ENCODE data around the gene KAZN.

Gene KAZN

GRCh38 chr1:14994841-14995437 is 396.5 kb downstream of the KAZN start:
- no peak for DNase-seq

- no peak for DNase-seq
These were observed 397.9 kb downstream of the KAZN start for GRCh38 chr1:14996133-14997050.

- no peak for DNase-seq
These were observed 399.3 kb downstream of the KAZN start for GRCh38 chr1:14997646-14998276.

- no peak for DNase-seq
These were observed 401.0 kb downstream of the KAZN start for GRCh38 chr1:14999441-14999840.

- no peak for DNase-seq
These were observed 401.5 kb downstream of the KAZN start for GRCh38 chr1:15000030-15000429.

GRCh38 chr1:15000671-15001070 is 402.2 kb downstream of the KAZN start:
- DNase-seq, result no peak

- no peak for DNase-seq
These were observed 402.9 kb downstream of the KAZN start for GRCh38 chr1:15001317-15001915.

GRCh38 chr1:15002325-15002724 is 403.8 kb downstream of the KAZN start:
- DNase-seq, result no peak

GRCh38 chr1:15004396-15004795 is 405.9 kb downstream of the KAZN start:
- no peak for DNase-seq

GRCh38 chr1:15005116-15005515 is 406.6 kb downstream of the KAZN start:
- DNase-seq, result no peak

GRCh38 chr1:15007368-15007767 is 408.9 kb downstream of the KAZN start:
- no peak for DNase-seq

- DNase-seq, result no peak
These were observed 409.4 kb downstream of the KAZN start for GRCh38 chr1:15007842-15008241.

GRCh38 chr1:15008783-15009729 is 410.6 kb downstream of the KAZN start:
- no peak for DNase-seq

GRCh38 chr1:15011160-15011559 is 412.7 kb downstream of the KAZN start:
- no peak for DNase-seq

GRCh38 chr1:15011661-15012060 is 413.2 kb downstream of the KAZN start:
- DNase-seq, result no peak

GRCh38 chr1:15012822-15013221 is 414.3 kb downstream of the KAZN start:
- DNase-seq, result no peak

GRCh38 chr1:15013767-15014166 is 415.3 kb downstream of the KAZN start:
- no peak for DNase-seq

- DNase-seq, result no peak
These were observed 416.0 kb downstream of the KAZN start for GRCh38 chr1:15014516-15014915.

- no peak for DNase-seq
These were observed 417.5 kb downstream of the KAZN start for GRCh38 chr1:15016001-15016400.

GRCh38 chr1:15016526-15016925 is 418.0 kb downstream of the KAZN start:
- DNase-seq, result no peak

- no peak for DNase-seq
These were observed 418.6 kb downstream of the KAZN start for GRCh38 chr1:15017120-15017519.

GRCh38 chr1:15018767-15019166 is 420.3 kb downstream of the KAZN start:
- no peak for DNase-seq

Measured in NCI-H1105 treated with DMSO at 0.1 percent for 48 hours (cell line).